Cerebellar nuclear complex (tissue), 1 donor: ENCODE data around the gene IGSF11.
"Not testable (repeated sequence)": the region's sequence is repeated elsewhere in the genome, so short reads cannot be mapped to it uniquely, and the experiment has no call there.

Source experiments
- DNase-seq, 2 experiments: peaks; one replicate each; lab custom pipeline; 2025; lab: John Stamatoyannopoulos, UW

IGSF11 gene

DNA sequence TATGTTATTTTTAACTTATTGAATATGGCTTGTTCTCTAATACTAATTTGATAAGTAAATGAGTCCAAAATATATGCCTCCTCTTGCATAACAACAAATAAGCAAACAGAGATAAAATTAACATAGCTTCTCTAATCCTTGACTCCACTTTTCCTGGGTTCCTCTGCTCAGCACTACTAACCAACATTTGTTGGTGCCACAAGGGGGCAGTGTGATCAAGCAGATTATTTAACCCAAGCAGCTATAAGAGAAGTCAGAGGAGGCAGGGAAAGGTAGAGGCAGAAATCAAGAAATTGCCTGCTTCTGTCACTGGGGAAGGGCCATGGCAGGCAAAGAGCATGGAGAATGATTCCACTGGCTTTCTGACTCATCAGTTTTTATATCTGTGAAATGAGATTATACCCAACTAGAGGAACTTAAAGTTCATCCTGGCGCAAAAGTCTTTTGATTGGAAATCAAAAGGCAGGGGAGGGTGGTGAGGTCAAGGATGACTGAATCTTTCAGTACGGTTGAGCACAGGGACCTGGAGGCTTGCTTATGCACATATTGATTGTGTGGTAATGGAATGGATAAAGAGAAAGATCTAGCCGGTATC lies 152.2 kb downstream of the IGSF11 start:
- DNase-seq = no peak

DNA sequence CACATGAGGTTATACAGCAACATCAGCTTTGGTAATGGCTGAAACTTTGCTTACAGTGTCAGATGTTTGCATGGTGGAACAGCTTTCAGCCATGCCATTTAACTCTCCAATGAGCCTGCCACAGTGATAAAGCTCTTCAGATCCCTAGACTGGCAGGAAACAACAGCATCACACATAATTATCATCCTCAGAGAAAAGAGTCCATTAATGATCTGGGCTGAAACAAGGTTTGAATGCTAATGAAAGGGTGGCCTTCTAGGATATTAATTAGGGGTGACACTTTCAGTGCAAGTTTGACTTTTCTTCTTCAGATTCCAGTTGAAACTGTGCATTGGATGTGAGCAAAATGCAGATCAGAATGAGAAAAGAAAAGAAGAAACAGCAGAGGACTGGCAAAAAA lies 166.6 kb downstream of the IGSF11 start:
- no peak for DNase-seq

DNA sequence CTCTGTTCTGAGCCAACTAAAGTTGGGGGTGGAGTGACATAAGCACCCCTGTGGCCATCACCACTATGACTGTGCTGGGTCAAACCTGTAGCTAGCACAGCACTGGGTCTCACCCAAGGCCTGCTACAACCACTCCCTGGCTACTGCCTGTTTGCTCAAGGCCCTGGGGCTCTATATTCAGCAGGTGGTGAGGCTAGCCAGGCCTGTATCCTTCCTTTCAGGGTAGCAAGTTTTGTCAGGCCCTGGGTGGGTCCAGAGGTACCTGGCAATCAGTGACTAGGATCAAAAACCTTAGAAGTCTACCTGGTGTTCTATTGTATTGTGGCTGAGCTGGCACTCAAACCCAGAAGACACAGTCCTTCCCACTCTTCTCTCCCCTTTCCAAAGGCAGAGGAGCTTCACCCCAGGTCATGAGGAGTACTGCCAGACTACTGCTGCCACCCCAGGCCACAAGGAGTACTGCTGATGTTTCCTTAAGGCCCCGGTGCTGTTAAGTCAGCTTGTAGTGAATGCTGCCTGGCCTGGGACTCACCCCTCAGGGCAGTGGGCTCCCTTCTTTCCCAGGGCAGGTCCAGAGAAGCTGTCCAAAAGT lies 170.8 kb downstream of the IGSF11 start:
- no peak for DNase-seq

DNA sequence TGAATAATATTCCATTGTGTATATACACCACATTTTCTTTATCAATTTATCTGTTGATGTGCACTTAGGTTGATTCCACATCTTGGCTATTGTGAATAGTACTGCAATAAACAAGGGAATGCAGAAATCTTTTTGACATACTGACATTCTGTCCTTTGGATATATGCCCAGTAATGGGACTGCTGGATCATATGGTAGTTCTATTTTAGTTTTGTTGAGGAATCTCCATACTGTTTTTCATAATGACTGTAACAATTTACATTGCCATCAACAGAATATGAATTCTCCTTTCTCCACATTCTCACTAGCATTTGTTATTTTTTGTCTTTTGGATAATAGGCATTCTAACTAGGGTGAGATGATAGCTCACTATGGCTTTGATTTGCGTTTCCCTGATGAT lies 174.7 kb downstream of the IGSF11 start:
- DNase-seq = no peak

DNA sequence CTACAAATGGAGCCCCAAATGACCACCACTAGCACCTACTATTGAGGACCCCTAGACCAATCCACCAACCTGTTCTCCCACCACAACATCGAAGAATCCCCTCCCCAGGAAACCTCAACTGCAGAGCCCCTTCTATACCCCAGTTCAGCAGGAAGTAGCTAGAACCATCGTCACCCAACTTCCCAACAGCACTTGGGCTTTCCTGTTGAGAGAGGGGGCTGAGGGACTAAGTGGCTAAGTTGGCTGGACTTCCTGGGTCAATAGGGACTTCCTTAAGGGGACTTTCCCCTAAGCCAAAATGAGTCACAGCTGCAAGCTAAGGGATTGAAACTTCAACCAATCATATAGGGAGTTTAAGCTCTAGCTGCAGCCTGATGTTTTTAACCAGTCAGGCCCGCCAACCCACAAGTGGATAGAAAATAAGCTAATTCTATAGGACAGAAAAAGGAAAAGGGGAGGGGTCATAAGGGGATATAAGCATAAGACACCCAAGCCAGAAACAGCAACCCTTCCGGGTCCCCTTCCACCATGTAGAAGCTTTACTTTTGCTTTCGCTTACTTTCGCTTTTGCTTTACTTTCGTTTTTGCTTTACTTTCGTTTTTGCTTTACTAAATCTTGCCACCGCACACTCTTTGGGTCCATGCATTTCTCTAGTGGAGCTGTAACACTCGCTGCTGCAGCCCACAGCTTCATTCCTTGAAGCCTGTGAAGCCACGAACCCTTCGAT lies 183.0 kb downstream of the IGSF11 start:
- DNase-seq = not testable (repeated sequence)

DNA sequence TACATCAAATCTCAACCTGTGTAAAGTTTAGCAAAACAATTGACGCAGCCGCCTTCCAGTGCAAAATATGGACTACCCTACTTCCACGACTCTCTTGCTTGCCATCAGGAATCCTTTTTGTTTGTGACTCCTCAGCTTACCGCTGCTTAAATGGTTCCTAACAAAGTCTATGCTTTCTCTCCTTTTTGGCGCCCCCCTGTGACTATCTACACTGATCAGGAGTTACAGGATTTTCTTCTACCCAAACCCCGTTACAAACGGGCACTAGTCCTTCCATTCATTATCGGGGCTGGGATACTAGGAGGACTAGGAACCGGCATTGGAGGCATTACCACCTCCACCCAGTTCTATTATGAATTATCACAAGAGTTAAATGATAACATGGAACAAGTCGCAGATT lies 184.0 kb downstream of the IGSF11 start:
- no peak for DNase-seq
